Ovary (tissue), 9 donors: ENCODE data around the gene MTSS2. TPM values are rescaled to one million over a fixed set of nuclear protein-coding genes. Genes with fewer than 3 reads are reported as not detected.
A peak's percentile ranks its signal among the peaks of the same experiment; 100 is the strongest.

Source experiments
- DNase-seq, 5 donors: peaks; one replicate each; pipeline ENCODE4 v3.0.0-alpha.2; 2019 to 2020
- H3K27ac ChIP-seq, 2 donors: fragments of 200-600 bp; one replicate each; pipeline versions ENCODE4 v1.5.1 to v1.8.0; 2019 to 2022
- H3K27me3 ChIP-seq: fragments of 200-600 bp; one replicate; pipeline ENCODE4 v1.8.0; 2022
- H3K36me3 ChIP-seq: fragments of 200-600 bp; sonication (generic); one replicate; pipeline ENCODE4 v1.5.1; 2019
- H3K4me1 ChIP-seq: one replicate; pipeline ENCODE4 v1.8.1; 2013; ENCODE audit warnings: mild to moderate bottlenecking, moderate library complexity; ENCODE audit not compliant: insufficient read depth
- H3K4me3 ChIP-seq: fragments of 200-600 bp; sonication (generic); one replicate; pipeline ENCODE4 v1.5.1; 2017
- H3K9me3 ChIP-seq, 2 donors: fragments of 200-600 bp in 1 of 2; sonication (generic) in 1 of 2; one replicate each; pipeline versions ENCODE4 v1.5.1 to v1.8.1; 2013 to 2019; ENCODE audit warnings: mild to moderate bottlenecking in 1 of 2, moderate library complexity in 1 of 2
- CTCF ChIP-seq, 3 donors: fragments of 450-650 bp in 2 of 3; fragments of 200-600 bp in 1 of 3; IDR thresholded peaks; one replicate each; pipeline versions ENCODE4 v1.5.1 to v1.8.0; 2016 to 2022; ENCODE audit warnings: antibody characterized with exemption in 3 of 3, mild to moderate bottlenecking in 1 of 3
- EP300 ChIP-seq: sonication (generic); formaldehyde crosslinking; IDR thresholded peaks from one replicate; pipeline ENCODE4 v1.6.1; 2017; ENCODE audit warnings: antibody characterized with exemption
- POLR2A ChIP-seq: fragments of 450-650 bp; IDR thresholded peaks from one replicate; pipeline ENCODE4 v1.6.1; 2017; ENCODE audit warnings: antibody characterized with exemption, mild to moderate bottlenecking, moderate library complexity
- WGBS, 3 donors: extraction: QIAGEN DNeasy Blood & Tissue Kit in 1 of 3; methylation state at CpG; one replicate each; pipeline versions ENCODE4 v1.1.5 to v1.1.7; 2013 to 2017; 5-methylcytosine and 5-hydroxymethylcytosine counted together
- intact Hi-C, 4 donors: fragments of 100-400 bp; cut with DNase I; formaldehyde crosslinking; loops; one replicate each; pipeline versions ENCODE4 v1.11.0 to v1.15.1; 2022 to 2023
- polyA plus RNA-seq, 2 donors: library from polyadenylated mRNA; stranded (reverse); fragments of 200-250 nt in 1 of 2; fragments of 350-450 nt in 1 of 2; fragmentation: Illumina TruSeq in 1 of 2; extraction: RNeasy Lipid Tissue Mini Kit (QIAGEN cat#74804) in 1 of 2; gene quantifications; one replicate each; pipeline ENCODE4 v1.2.3, GENCODE V29; 2013 to 2014
- total RNA-seq, 7 donors: library from RNA; depleted of rRNA in 2 of 7; stranded (reverse); fragments of >200 nt in 2 of 7; fragmentation: NEBNext Ultra II Directional in 3 of 7; extraction: Animal tissue kit (Norgen Biotek cat#: 25700) in 3 of 7; gene quantifications; one replicate each; pipeline versions ENCODE4 v1.1.0 to v1.2.4, GENCODE V29; 2016 to 2023
- donor health status: DM: no; HTN: no; CAD: no; lungs with moderate emphysema.
- donor health status: DM: no; HTN: no; CAD: no.
- donor health status: Bipolar disorder and iron deficiency.
- donor health status: DM: yes; HTN: yes; CAD: no.
- donor health status: DM: no; HTN: no; CAD: no.
- donor health status: DM: yes; HTN: yes; CAD: no.

Gene MTSS2
- total and polyA plus RNA-seq, 9 donors = 8.4 to 93.5 (median 40.2) TPM

DNA sequence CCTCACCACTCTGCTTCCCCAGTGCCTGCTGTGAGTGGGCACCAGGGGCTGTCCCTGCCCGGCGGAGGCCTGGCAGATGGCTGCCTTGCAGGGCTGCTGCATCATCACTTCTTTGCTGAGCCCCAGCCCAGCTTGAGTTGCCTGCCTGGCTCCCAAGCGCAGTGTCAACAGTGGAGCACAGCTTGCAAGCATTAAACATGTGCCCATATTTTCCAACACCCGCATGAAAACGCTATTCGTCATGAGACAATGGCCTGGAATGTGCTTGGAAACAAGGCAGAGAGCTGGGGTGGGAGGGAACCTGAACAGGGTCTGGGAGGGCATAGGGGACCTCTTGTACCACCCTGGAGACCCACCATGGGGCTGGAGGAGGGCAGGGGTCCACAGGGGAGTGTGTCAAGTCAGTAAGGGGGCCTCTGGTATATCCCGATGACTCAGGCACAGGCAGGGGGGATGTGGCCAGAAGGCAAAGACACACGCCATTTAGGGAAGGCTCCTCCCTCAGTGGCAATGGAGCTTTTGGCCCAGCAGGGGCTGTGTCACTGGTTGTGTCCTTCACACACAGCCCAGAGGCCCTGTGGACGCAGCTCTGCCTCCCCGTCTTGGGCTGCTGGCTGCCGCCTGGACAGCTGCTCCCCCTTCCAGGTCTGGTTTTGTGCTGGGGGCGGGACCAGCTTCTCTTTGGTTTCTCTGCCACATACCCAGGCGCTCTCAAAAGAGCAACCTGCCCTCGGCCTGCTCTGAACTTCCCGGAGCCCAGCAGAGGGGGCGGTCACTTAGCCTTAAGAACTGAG lies 17.4 kb upstream of the MTSS2 start:
- Histone ChIP-seq H3K27me3 (no peaks in the 10 kb centered on the region), H3K9me3 (no peaks in the 10 kb centered on the region), H3K4me1 (peaks cover 25% of the 10 kb centered on the region), H3K36me3 (no peaks in the 10 kb centered on the region), H3K27ac (peak overlapping the region; percentile 3 to 66), H3K4me3 (no peak overlapping the region)
- intact Hi-C loops = no loop called here
- WGBS, 3 donors = 26 to 34% (median 33%) methylated on average over 16 of the region's 16 CpGs
- peak in 3 of 5 donors; percentile 67 to 70 (median 67) for DNase-seq
- no peak for TF ChIP-seq EP300
- peak in 2 of 3 donors; percentile 28 to 41 for TF ChIP-seq CTCF (IDR thresholded peaks at IDR 0.05)
- peak; percentile 1 for TF ChIP-seq POLR2A

DNA sequence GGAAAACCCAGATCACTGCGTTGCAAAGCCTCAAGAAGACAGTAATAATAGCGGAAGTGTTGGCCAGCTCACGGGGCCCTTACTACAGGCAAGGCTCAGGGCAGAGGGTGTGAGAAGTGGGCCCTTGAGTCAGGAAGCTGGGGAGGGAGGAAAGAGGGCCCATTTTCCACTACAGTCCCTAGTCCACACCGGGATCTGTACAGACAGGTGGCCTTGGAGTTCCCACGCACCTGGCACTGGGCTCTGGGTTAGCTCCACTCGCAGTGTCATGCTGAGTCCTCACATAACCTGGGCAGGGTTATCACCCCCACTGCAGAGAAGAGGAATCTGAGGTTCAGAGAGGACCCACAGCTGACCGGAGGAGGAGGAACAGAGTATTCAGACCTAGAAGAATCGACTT lies 16.8 kb upstream of the MTSS2 start:
- intact Hi-C loops = no loop called here
- Histone ChIP-seq H3K4me1 (peaks cover 25% of the 10 kb centered on the region), H3K4me3 (no peak overlapping the region), H3K9me3 (no peaks in the 10 kb centered on the region), H3K27ac (peak overlapping the region; percentile 3 to 66), H3K27me3 (no peaks in the 10 kb centered on the region), H3K36me3 (no peaks in the 10 kb centered on the region)
- no peak for TF ChIP-seq POLR2A
- no peak for DNase-seq
- WGBS, 3 donors = 69 to 80% (median 70%) methylated on average over 8 of the region's 8 CpGs

- intact Hi-C loops = no loop called here
- no peaks in the 10 kb centered on the region for H3K27me3 ChIP-seq
- DNase-seq = no peak
- H3K27ac ChIP-seq = no peak overlapping the region
- no peaks in the 10 kb centered on the region for H3K36me3 ChIP-seq
- peaks cover 20% of the 10 kb centered on the region for H3K4me1 ChIP-seq
- TF ChIP-seq CTCF (IDR thresholded peaks at IDR 0.05) = no peak
- no peak for TF ChIP-seq POLR2A
- TF ChIP-seq EP300 = no peak
- no peaks in the 10 kb centered on the region for H3K9me3 ChIP-seq
- no peak overlapping the region for H3K4me3 ChIP-seq
- 88 to 92% (median 89%) methylated on average over 8 of the region's 8 CpGs for WGBS, 3 donors
Observed at GRCh38 chr16:70701998-70702397, 16.1 kb upstream of the MTSS2 start.

DNA sequence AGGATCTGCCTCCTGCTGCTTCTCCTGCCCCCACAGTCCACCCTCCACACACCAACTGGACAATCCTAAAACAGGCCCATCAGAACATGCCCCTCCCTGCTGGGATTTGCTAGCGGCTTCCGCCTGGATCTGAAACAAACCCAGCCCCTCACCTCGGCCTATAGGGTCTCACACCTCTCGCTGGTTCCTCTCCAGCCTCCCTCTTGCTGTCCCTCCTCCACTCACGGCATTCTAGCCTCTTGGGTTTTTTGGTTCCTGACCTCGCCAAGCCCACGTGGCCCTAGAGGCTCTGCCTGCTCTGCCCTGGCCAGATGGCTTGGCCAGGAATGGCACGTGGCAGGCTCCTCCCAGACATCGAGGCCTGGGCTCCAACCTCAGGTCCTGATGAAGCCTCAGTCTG lies 15.7 kb upstream of the MTSS2 start:
- peaks cover 18% of the 10 kb centered on the region for H3K4me1 ChIP-seq
- no peak overlapping the region for H3K27ac ChIP-seq
- H3K36me3 ChIP-seq = no peaks in the 10 kb centered on the region
- TF ChIP-seq POLR2A = no peak
- TF ChIP-seq EP300 = no peak
- no peak for TF ChIP-seq CTCF (IDR thresholded peaks at IDR 0.05)
- H3K27me3 ChIP-seq = no peaks in the 10 kb centered on the region
- no peak for DNase-seq
- 79 to 86% (median 83%) methylated on average over 9 of the region's 9 CpGs for WGBS, 3 donors
- no peak overlapping the region for H3K4me3 ChIP-seq
- no peaks in the 10 kb centered on the region for H3K9me3 ChIP-seq
- intact Hi-C loops = no loop called here

DNA sequence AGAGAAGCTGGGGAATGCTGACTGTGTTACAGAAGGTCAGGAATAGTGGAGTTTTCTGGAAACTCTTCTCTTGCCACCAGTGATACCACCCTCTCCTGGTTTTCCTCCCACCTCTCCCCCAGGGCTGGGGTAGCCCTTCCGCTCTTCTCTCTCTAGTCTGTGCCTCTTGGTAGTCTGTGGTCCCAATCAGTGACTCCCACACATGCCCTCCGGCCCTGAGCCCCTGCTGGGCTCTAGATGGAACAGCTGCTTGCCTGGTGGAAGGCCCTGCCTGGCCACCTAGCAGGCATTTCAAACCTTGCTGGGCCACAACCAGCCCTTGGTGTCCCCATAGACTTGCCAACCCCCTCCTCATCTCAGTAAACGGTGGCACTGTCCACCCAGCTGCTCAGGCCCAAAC lies 15.2 kb upstream of the MTSS2 start:
- DNase-seq = no peak
- Histone ChIP-seq H3K27ac (no peak overlapping the region), H3K4me3 (no peak overlapping the region), H3K27me3 (no peaks in the 10 kb centered on the region), H3K4me1 (peaks cover 12% of the 10 kb centered on the region), H3K9me3 (no peaks in the 10 kb centered on the region), H3K36me3 (no peaks in the 10 kb centered on the region)
- WGBS, 3 donors = 54 to 80% (median 63%) methylated on average over 3 of the region's 3 CpGs
- intact Hi-C loops = no loop called here
- no peak for TF ChIP-seq EP300
- TF ChIP-seq POLR2A = no peak
- TF ChIP-seq CTCF (IDR thresholded peaks at IDR 0.05) = no peak
